Measurements from ENCODE around the gene AKT1. TPM values are rescaled to one million over a fixed set of nuclear protein-coding genes. Genes with fewer than 3 reads are reported as not detected.

Gene AKT1
- total RNA-seq, 2 experiments from 2014 or later = 116 to 121 TPM

GRCh38 chr14:104778694-104779331, 16.7 kb downstream of the AKT1 start:
- ATAC-seq = no peak
- CTCF ChIA-PET = interaction anchor here (0.7 to 3.0 kb wide), 3 partner anchors 8 to 1078 kb away, joined by 3 to 8 read pairs (median 3); no protein-coding TSS in a partner anchor
- H3K27me3 Mint-ChIP-seq = no peaks in the 10 kb centered on the region
- H3K36me3 Mint-ChIP-seq (ENCODE audit: low read depth) = peaks cover 9% of the 10 kb centered on the region
- intact Hi-C loops (cut with micrococcal nuclease) = no loop called here
- no peak overlapping the region for H3K4me3 Mint-ChIP-seq
- H3K9me3 Mint-ChIP-seq = no peaks in the 10 kb centered on the region
- DNase-seq = no peak
- TF ChIP-seq CTCF (IDR thresholded peaks at IDR 0.05) = no peak
- POLR2A ChIA-PET = interaction anchor here (1.3 kb wide), 1 partner anchor 10 kb away, joined by 3 read pairs; no protein-coding TSS in a partner anchor
- peaks cover 2% of the 10 kb centered on the region for H3K4me1 Mint-ChIP-seq (ENCODE audit: low read depth)
- H3K27ac Mint-ChIP-seq = no peak overlapping the region

- peaks cover 12% of the 10 kb centered on the region for H3K36me3 Mint-ChIP-seq (ENCODE audit: low read depth)
- H3K4me1 Mint-ChIP-seq (ENCODE audit: low read depth) = peaks cover 2% of the 10 kb centered on the region
- ChIA-PET POLR2A (no interaction called here), CTCF (no interaction called here)
- H3K27me3 Mint-ChIP-seq = no peaks in the 10 kb centered on the region
- no peaks in the 10 kb centered on the region for H3K9me3 Mint-ChIP-seq
- H3K27ac Mint-ChIP-seq = no peak overlapping the region
- DNase-seq (no peak), ATAC-seq (no peak)
- TF ChIP-seq CTCF (IDR thresholded peaks at IDR 0.05) = no peak
- no peak overlapping the region for H3K4me3 Mint-ChIP-seq
- intact Hi-C loops (cut with micrococcal nuclease) = no loop called here
Observed at GRCh38 chr14:104777808-104778249, 17.7 kb downstream of the AKT1 start.

- DNase-seq (no peak), ATAC-seq (no peak)
- Mint-ChIP-seq H3K36me3 (ENCODE audit: low read depth) (peaks cover 18% of the 10 kb centered on the region), H3K4me1 (ENCODE audit: low read depth) (no peaks in the 10 kb centered on the region), H3K27me3 (no peaks in the 10 kb centered on the region), H3K9me3 (no peaks in the 10 kb centered on the region), H3K27ac (no peak overlapping the region), H3K4me3 (no peak overlapping the region)
- ChIA-PET POLR2A (no interaction called here), CTCF (no interaction called here)
- intact Hi-C loops (cut with micrococcal nuclease) = no loop called here
- TF ChIP-seq CTCF (IDR thresholded peaks at IDR 0.05) = no peak
Observed at GRCh38 chr14:104776961-104777807, 18.4 kb downstream of the AKT1 start.

- TF ChIP-seq CTCF (IDR thresholded peaks at IDR 0.05) = no peak
- H3K27me3 Mint-ChIP-seq = no peaks in the 10 kb centered on the region
- H3K4me1 Mint-ChIP-seq (ENCODE audit: low read depth) = no peaks in the 10 kb centered on the region
- intact Hi-C loops (cut with micrococcal nuclease) = no loop called here
- no peaks in the 10 kb centered on the region for H3K9me3 Mint-ChIP-seq
- ChIA-PET POLR2A (no interaction called here), CTCF (no interaction called here)
- ATAC-seq (no peak), DNase-seq (no peak)
- no peak overlapping the region for H3K27ac Mint-ChIP-seq
- peaks cover 25% of the 10 kb centered on the region for H3K36me3 Mint-ChIP-seq (ENCODE audit: low read depth)
- H3K4me3 Mint-ChIP-seq = no peak overlapping the region
Observed at GRCh38 chr14:104776481-104776880, 19.1 kb downstream of the AKT1 start.

GRCh38 chr14:104775073-104775489, 20.5 kb downstream of the AKT1 start:
- ATAC-seq (no peak), DNase-seq (no peak)
- Mint-ChIP-seq H3K27ac (no peak overlapping the region), H3K9me3 (peaks cover 4% of the 10 kb centered on the region), H3K4me3 (no peak overlapping the region), H3K4me1 (ENCODE audit: low read depth) (peaks cover 2% of the 10 kb centered on the region), H3K36me3 (ENCODE audit: low read depth) (peaks cover 34% of the 10 kb centered on the region), H3K27me3 (no peaks in the 10 kb centered on the region)
- ChIA-PET POLR2A (no interaction called here), CTCF (no interaction called here)
- intact Hi-C loops (cut with micrococcal nuclease) = no loop called here
- TF ChIP-seq CTCF (IDR thresholded peaks at IDR 0.05) = no peak
